ENCODE data around the gene RXFP4. TPM values are rescaled to one million over a fixed set of nuclear protein-coding genes. Genes with fewer than 3 reads are reported as not detected.

The RXFP4 gene
- total and polyA plus RNA-seq, 4 donors, result not detected

DNA sequence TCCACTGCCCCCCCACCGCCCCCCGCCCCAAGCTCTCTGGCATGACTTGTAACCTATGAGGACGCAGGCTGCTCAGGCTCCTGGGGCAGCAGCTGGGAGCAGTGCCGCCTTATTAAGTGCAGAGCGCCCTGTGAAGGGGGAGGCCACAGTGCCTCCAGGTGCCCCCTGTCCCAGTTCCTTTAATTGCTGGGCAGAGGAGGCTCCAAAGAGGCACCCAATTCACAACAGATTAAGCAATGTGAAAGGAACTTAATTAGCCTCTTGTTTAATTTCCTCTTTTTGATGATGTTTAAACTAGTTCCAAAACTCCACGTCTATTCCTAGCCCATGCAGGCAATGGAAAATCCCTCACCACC lies 3.0 kb downstream of the RXFP4 start:
- Histone ChIP-seq H3K4me1 (ENCODE audit: control insufficient read depth in 4 of 4, insufficient read depth in 4 of 4, low read length in 3 of 4) (peaks cover 3 to 20% (median 8%) of the 10 kb centered on the region in 4 donors), H3K36me3 (ENCODE audit: control insufficient read depth in 4 of 4, insufficient read depth in 3 of 4, low read depth in 1 of 4, low read length in 3 of 4) (peaks cover 0 to 7% (median 0%) of the 10 kb centered on the region in 4 donors), H3K4me3 (ENCODE audit: low read depth in 1 of 3, low read length in 3 of 3) (no peak overlapping the region), H3K27ac (ENCODE audit: low read depth in 1 of 2, low read length in 2 of 2) (no peak overlapping the region), H3K9me3 (ENCODE audit: control insufficient read depth in 4 of 4, low read length in 3 of 4) (no peaks in the 10 kb centered on the region), H3K27me3 (ENCODE audit: control insufficient read depth in 4 of 4, insufficient read depth in 4 of 4, low read length in 3 of 4) (no peaks in the 10 kb centered on the region), H3K9ac (ENCODE audit: low read depth in 1 of 2, low read length in 2 of 2) (no peak overlapping the region)
- WGBS, result 67% methylated on average over 6 of the region's 6 CpGs
- no peak for TF ChIP-seq HNF4G (IDR thresholded peaks at IDR 0.05)
- TF ChIP-seq, protein P1, sequence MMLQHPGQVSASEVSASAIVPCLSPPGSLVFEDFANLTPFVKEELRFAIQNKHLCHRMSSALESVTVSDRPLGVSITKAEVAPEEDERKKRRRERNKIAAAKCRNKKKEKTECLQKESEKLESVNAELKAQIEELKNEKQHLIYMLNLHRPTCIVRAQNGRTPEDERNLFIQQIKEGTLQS (IDR thresholded peaks at IDR 0.05), result no peak
- TF ChIP-seq, protein P2, sequence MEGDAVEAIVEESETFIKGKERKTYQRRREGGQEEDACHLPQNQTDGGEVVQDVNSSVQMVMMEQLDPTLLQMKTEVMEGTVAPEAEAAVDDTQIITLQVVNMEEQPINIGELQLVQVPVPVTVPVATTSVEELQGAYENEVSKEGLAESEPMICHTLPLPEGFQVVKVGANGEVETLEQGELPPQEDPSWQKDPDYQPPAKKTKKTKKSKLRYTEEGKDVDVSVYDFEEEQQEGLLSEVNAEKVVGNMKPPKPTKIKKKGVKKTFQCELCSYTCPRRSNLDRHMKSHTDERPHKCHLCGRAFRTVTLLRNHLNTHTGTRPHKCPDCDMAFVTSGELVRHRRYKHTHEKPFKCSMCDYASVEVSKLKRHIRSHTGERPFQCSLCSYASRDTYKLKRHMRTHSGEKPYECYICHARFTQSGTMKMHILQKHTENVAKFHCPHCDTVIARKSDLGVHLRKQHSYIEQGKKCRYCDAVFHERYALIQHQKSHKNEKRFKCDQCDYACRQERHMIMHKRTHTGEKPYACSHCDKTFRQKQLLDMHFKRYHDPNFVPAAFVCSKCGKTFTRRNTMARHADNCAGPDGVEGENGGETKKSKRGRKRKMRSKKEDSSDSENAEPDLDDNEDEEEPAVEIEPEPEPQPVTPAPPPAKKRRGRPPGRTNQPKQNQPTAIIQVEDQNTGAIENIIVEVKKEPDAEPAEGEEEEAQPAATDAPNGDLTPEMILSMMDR (IDR thresholded peaks at IDR 0.05; ENCODE audit: low read depth, low read length, missing input control), result no peak
- no peak for TF ChIP-seq SP1 (IDR thresholded peaks at IDR 0.05)
- TF ChIP-seq, protein P3, sequence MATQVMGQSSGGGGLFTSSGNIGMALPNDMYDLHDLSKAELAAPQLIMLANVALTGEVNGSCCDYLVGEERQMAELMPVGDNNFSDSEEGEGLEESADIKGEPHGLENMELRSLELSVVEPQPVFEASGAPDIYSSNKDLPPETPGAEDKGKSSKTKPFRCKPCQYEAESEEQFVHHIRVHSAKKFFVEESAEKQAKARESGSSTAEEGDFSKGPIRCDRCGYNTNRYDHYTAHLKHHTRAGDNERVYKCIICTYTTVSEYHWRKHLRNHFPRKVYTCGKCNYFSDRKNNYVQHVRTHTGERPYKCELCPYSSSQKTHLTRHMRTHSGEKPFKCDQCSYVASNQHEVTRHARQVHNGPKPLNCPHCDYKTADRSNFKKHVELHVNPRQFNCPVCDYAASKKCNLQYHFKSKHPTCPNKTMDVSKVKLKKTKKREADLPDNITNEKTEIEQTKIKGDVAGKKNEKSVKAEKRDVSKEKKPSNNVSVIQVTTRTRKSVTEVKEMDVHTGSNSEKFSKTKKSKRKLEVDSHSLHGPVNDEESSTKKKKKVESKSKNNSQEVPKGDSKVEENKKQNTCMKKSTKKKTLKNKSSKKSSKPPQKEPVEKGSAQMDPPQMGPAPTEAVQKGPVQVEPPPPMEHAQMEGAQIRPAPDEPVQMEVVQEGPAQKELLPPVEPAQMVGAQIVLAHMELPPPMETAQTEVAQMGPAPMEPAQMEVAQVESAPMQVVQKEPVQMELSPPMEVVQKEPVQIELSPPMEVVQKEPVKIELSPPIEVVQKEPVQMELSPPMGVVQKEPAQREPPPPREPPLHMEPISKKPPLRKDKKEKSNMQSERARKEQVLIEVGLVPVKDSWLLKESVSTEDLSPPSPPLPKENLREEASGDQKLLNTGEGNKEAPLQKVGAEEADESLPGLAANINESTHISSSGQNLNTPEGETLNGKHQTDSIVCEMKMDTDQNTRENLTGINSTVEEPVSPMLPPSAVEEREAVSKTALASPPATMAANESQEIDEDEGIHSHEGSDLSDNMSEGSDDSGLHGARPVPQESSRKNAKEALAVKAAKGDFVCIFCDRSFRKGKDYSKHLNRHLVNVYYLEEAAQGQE (IDR thresholded peaks at IDR 0.05), result no peak
- TF ChIP-seq, protein P4, sequence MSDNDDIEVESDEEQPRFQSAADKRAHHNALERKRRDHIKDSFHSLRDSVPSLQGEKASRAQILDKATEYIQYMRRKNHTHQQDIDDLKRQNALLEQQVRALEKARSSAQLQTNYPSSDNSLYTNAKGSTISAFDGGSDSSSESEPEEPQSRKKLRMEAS (IDR thresholded peaks at IDR 0.05), result no peak
- TF ChIP-seq TAF1 (conservative IDR thresholded peaks at IDR 0.05), result no peak
- TF ChIP-seq, protein P5, sequence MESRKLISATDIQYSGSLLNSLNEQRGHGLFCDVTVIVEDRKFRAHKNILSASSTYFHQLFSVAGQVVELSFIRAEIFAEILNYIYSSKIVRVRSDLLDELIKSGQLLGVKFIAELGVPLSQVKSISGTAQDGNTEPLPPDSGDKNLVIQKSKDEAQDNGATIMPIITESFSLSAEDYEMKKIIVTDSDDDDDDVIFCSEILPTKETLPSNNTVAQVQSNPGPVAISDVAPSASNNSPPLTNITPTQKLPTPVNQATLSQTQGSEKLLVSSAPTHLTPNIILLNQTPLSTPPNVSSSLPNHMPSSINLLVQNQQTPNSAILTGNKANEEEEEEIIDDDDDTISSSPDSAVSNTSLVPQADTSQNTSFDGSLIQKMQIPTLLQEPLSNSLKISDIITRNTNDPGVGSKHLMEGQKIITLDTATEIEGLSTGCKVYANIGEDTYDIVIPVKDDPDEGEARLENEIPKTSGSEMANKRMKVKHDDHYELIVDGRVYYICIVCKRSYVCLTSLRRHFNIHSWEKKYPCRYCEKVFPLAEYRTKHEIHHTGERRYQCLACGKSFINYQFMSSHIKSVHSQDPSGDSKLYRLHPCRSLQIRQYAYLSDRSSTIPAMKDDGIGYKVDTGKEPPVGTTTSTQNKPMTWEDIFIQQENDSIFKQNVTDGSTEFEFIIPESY (IDR thresholded peaks at IDR 0.05), result no peak
- no peak for TF ChIP-seq GABPA (IDR thresholded peaks at IDR 0.05 in 1 of 2, conservative IDR thresholded peaks at IDR 0.05 in 1 of 2)
- no peak for TF ChIP-seq JUND (IDR thresholded peaks at IDR 0.05)
- TF ChIP-seq FOXA2 (IDR thresholded peaks at IDR 0.05), result no peak
- DNase-seq (ENCODE audit: low spot score), result no peak

GRCh38 chr1:155946633-155947219 lies 5.3 kb downstream of the RXFP4 start:
- 82% methylated on average over 8 of the region's 8 CpGs for WGBS
- Histone ChIP-seq H3K4me1 (ENCODE audit: control insufficient read depth in 4 of 4, insufficient read depth in 4 of 4, low read length in 3 of 4) (peaks cover 0 to 10% (median 2%) of the 10 kb centered on the region in 4 donors), H3K27ac (ENCODE audit: low read depth in 1 of 2, low read length in 2 of 2) (no peak overlapping the region), H3K9ac (ENCODE audit: low read depth in 1 of 2, low read length in 2 of 2) (no peak overlapping the region), H3K4me3 (ENCODE audit: low read depth in 1 of 3, low read length in 3 of 3) (no peak overlapping the region), H3K36me3 (ENCODE audit: control insufficient read depth in 4 of 4, insufficient read depth in 3 of 4, low read depth in 1 of 4, low read length in 3 of 4) (peaks cover 0 to 15% (median 9%) of the 10 kb centered on the region in 4 donors), H3K9me3 (ENCODE audit: control insufficient read depth in 4 of 4, low read length in 3 of 4) (no peaks in the 10 kb centered on the region), H3K27me3 (ENCODE audit: control insufficient read depth in 4 of 4, insufficient read depth in 4 of 4, low read length in 3 of 4) (no peaks in the 10 kb centered on the region)
- TF ChIP-seq YY1 (IDR thresholded peaks at IDR 0.05) (no peak), RAD21 (IDR thresholded peaks at IDR 0.05) (no peak), SP1 (IDR thresholded peaks at IDR 0.05) (no peak), FOXA1 (IDR thresholded peaks at IDR 0.05) (no peak), HNF4A (conservative IDR thresholded peaks at IDR 0.05) (no peak), FOXA2 (IDR thresholded peaks at IDR 0.05) (no peak)
- TF ChIP-seq, protein P3 (IDR thresholded peaks at IDR 0.05), result no peak
- DNase-seq (ENCODE audit: low spot score), result no peak

Measured in liver (tissue), 9 donors.